Gastrocnemius medialis (tissue), 4 donors: ENCODE data around the gene RNF215.

Experiments used
- CTCF ChIP-seq, 5 experiments: fragments of 450-650 bp in 3 of 5; fragments of 200-600 bp in 2 of 5; sonication (generic) in 2 of 5; IDR thresholded peaks in 4 of 5; conservative IDR thresholded peaks in 1 of 5; 1 replicate in 4 of 5; 2 replicates in 1 of 5; pipeline ENCODE4 v1.5.1; 2016 to 2019; ENCODE audit warnings: antibody characterized with exemption in 5 of 5, mild to moderate bottlenecking in 3 of 5, moderate library complexity in 3 of 5
- POLR2A ChIP-seq, 2 donors: fragments of 450-650 bp; IDR thresholded peaks; one replicate each; pipeline ENCODE4 v1.6.1; 2017; ENCODE audit warnings: antibody characterized with exemption in 2 of 2, mild to moderate bottlenecking in 2 of 2, moderate library complexity in 2 of 2

GRCh38 chr22:30427871-30428270, 40.7 kb upstream of the RNF215 start:
- TF ChIP-seq CTCF (IDR thresholded peaks at IDR 0.05 in 4 of 5, conservative IDR thresholded peaks at IDR 0.05 in 1 of 5) (no peak), POLR2A (IDR thresholded peaks at IDR 0.05) (no peak)
